ENCODE measurements around the gene ZFP36L2.

- TF ChIP-seq CTCF (IDR thresholded peaks at IDR 0.05; ENCODE audit: low read depth, low read length, poor library complexity, severe bottlenecking) (no peak), EZH2phosphoT487 (IDR thresholded peaks at IDR 0.05; ENCODE audit: borderline replicate concordance, low read length) (no peak)
Observed at GRCh38 chr2:43273529-43273928, 47.1 kb upstream of the ZFP36L2 start.

All from DOHH2 (cell line).